GM12873 (cell line): Measurements from ENCODE around the gene LMNTD1.

Experiments used
- CTCF ChIP-seq: IDR thresholded peaks from 2 replicates; pipeline ENCODE4 v1.5.1; 2012; ENCODE audit warnings: low read depth, mild to moderate bottlenecking, moderate library complexity, low read length, control low read depth; ENCODE audit not compliant: insufficient read depth; ENCODE audit errors: missing control alignments

Gene LMNTD1

GRCh38 chr12:25553098-25553497 lies at the start of gene LMNTD1:
TSS of gene LMNTD1 (minus strand) at chr12:25553283. CDS start at chr12:25552959, 324 bp downstream.
- TF ChIP-seq CTCF, result no peak

- TF ChIP-seq CTCF, result no peak
Measured at GRCh38 chr12:25598956-25599355, 45.9 kb upstream of the LMNTD1 start.

- TF ChIP-seq CTCF, result no peak
Measured at GRCh38 chr12:25594376-25594775, 41.3 kb upstream of the LMNTD1 start.

- TF ChIP-seq CTCF, result no peak
Measured at GRCh38 chr12:25592725-25593495, 39.8 kb upstream of the LMNTD1 start.

- TF ChIP-seq CTCF, result peak; percentile 15
Measured at GRCh38 chr12:25591144-25591543, 38.1 kb upstream of the LMNTD1 start.

- TF ChIP-seq CTCF, result no peak
Measured at GRCh38 chr12:25590011-25590721, 37.1 kb upstream of the LMNTD1 start.

- TF ChIP-seq CTCF, result no peak
Measured at GRCh38 chr12:25587346-25587745, 34.3 kb upstream of the LMNTD1 start.
